Esophagus squamous epithelium (tissue), 4 donors: ENCODE measurements around the gene SLC49A3.

Experiments used
- CTCF ChIP-seq, 6 experiments: fragments of 450-650 bp in 4 of 6; fragments of 200-600 bp in 2 of 6; sonication (generic) in 2 of 6; IDR thresholded peaks; one replicate each; pipeline ENCODE4 v1.5.1; 2016 to 2019; ENCODE audit warnings: antibody characterized with exemption in 6 of 6, mild to moderate bottlenecking in 4 of 6, moderate library complexity in 4 of 6
- POLR2A ChIP-seq, 4 donors: fragments of 450-650 bp; IDR thresholded peaks; one replicate each; pipeline ENCODE4 v1.6.1; 2017; ENCODE audit warnings: antibody characterized with exemption in 4 of 4, mild to moderate bottlenecking in 4 of 4, moderate library complexity in 3 of 4

- TF ChIP-seq CTCF (IDR thresholded peaks at IDR 0.05) (no peak), POLR2A (IDR thresholded peaks at IDR 0.05) (no peak)
Measured at GRCh38 chr4:683247-683897, 5.6 kb downstream of the SLC49A3 start.
